Naive thymus-derived CD4-positive, alpha-beta T cell (primary cell): ENCODE data around the gene PCARE. TPM values are rescaled to one million over a fixed set of nuclear protein-coding genes. Genes with fewer than 3 reads are reported as not detected.

Experiments used
- ATAC-seq: fragments of 150-1000 bp; cut with Tn5 transposase; 2 replicates; pipeline ENCODE4 v1.10.0; 2021; ENCODE audit warnings: mild to moderate bottlenecking, moderate library complexity
- CTCF ChIA-PET: fragments of 350-600 bp; sonication (Branson Sonifier 250); formaldehyde crosslinking; loops from one replicate; lab custom pipeline; 2021; ENCODE audit warnings: antibody characterized with exemption; lab: Charles Lee
- POLR2A ChIA-PET: fragments of 350-600 bp; sonication (Branson Sonifier 250); formaldehyde crosslinking; loops from one replicate; lab custom pipeline; 2021; ENCODE audit warnings: antibody characterized with exemption, inconsistent platforms; lab: Charles Lee
- DNase-seq, 9 donors: peaks; one replicate each; pipeline versions ENCODE4 v3.0.0 to v3.0.0-alpha.2; 2020 to 2022; ENCODE audit warnings: mixed read lengths in 1 of 9
- H3K27ac ChIP-seq: one replicate; pipeline ENCODE4 v1.7.0; 2013; ENCODE audit warnings: mild to moderate bottlenecking, low read depth, low read length, moderate library complexity
- H3K27me3 ChIP-seq, 2 donors: one replicate each; pipeline ENCODE4 v1.7.0; 2013; ENCODE audit warnings: low read length in 2 of 2, mild to moderate bottlenecking in 2 of 2, moderate library complexity in 2 of 2; ENCODE audit not compliant: control insufficient read depth in 2 of 2, insufficient read depth in 2 of 2
- H3K36me3 ChIP-seq, 3 experiments: 1 replicate in 2 of 3; 2 replicates in 1 of 3; pipeline ENCODE4 v1.7.0; 2013; ENCODE audit warnings: low read length in 3 of 3, mild to moderate bottlenecking in 3 of 3, moderate library complexity in 1 of 3; ENCODE audit not compliant: insufficient read depth in 3 of 3, control insufficient read depth in 2 of 3
- H3K4me1 ChIP-seq, 2 donors: one replicate each; pipeline ENCODE4 v1.7.0; 2013; ENCODE audit warnings: low read length in 2 of 2, mild to moderate bottlenecking in 2 of 2, moderate library complexity in 1 of 2; ENCODE audit not compliant: control insufficient read depth in 2 of 2, insufficient read depth in 2 of 2
- H3K4me3 ChIP-seq: 2 replicates; pipeline ENCODE4 v1.7.0; 2013; ENCODE audit warnings: mild to moderate bottlenecking, low read length
- H3K9me3 ChIP-seq, 3 experiments: 1 replicate in 2 of 3; 2 replicates in 1 of 3; pipeline ENCODE4 v1.7.0; 2013; ENCODE audit warnings: low read length in 3 of 3; ENCODE audit not compliant: control insufficient read depth in 2 of 3
- H3K27ac Mint-ChIP-seq, 9 donors: one replicate each; pipeline ENCODE4 v1.8.0; 2020 to 2022; ENCODE audit warnings: mixed read lengths in 9 of 9, mild to moderate bottlenecking in 8 of 9, moderate library complexity in 5 of 9, inconsistent platforms in 2 of 9
- H3K27me3 Mint-ChIP-seq, 5 donors: one replicate each; pipeline ENCODE4 v1.8.0; 2021 to 2022; ENCODE audit warnings: mixed read lengths in 5 of 5, mild to moderate bottlenecking in 1 of 5
- H3K36me3 Mint-ChIP-seq, 5 donors: one replicate each; pipeline ENCODE4 v1.8.0; 2020 to 2022; ENCODE audit warnings: mixed read lengths in 5 of 5, mild to moderate bottlenecking in 3 of 5, inconsistent platforms in 1 of 5
- H3K4me1 Mint-ChIP-seq, 7 donors: one replicate each; pipeline ENCODE4 v1.8.0; 2020 to 2022; ENCODE audit warnings: mixed read lengths in 7 of 7, mild to moderate bottlenecking in 3 of 7, inconsistent platforms in 1 of 7
- H3K4me3 Mint-ChIP-seq, 10 donors: one replicate each; pipeline ENCODE4 v1.8.0; 2020 to 2022; ENCODE audit warnings: mild to moderate bottlenecking in 10 of 10, mixed read lengths in 10 of 10, moderate library complexity in 6 of 10, inconsistent platforms in 2 of 10
- H3K9me3 Mint-ChIP-seq, 11 donors: one replicate each; pipeline ENCODE4 v1.8.0; 2020 to 2022; ENCODE audit warnings: mixed read lengths in 11 of 11, mild to moderate bottlenecking in 4 of 11, inconsistent platforms in 1 of 11, moderate library complexity in 1 of 11
- intact Hi-C, 2 donors: fragments of 100-400 bp; cut with micrococcal nuclease; formaldehyde crosslinking; loops; one replicate each; pipeline ENCODE4 v1.15.1; 2023
- polyA plus RNA-seq, 2 donors: library from polyadenylated mRNA; unstranded; fragments of 300-500 nt; fragmentation: Illumina TruSeq; gene quantifications; one replicate each; pipeline ENCODE4 v1.2.3, GENCODE V29; 2021
- total RNA-seq, 6 experiments: library from RNA in 5 of 6; stranded (reverse) in 5 of 6; gene quantifications; 1 replicate in 5 of 6; 2 replicates in 1 of 6; pipeline ENCODE4 v1.2.3 and lab custom pipeline; 2021 to 2026

Gene PCARE
- total and polyA plus RNA-seq, 7 experiments from 2014 or later: not detected

GRCh38 chr2:29025711-29026110, 48.6 kb downstream of the PCARE start:
- H3K4me1 Mint-ChIP-seq: peaks cover 0 to 5% (median 0%) of the 10 kb centered on the region in 7 donors
- H3K27ac Mint-ChIP-seq: no peak overlapping the region
- ATAC-seq: no peak
- peaks cover 0 to 2% (median 0%) of the 10 kb centered on the region in 5 donors for H3K36me3 Mint-ChIP-seq
- intact Hi-C loops: no loop called here
- Histone ChIP-seq H3K27ac (no peak overlapping the region), H3K36me3 (no peaks in the 10 kb centered on the region), H3K9me3 (no peaks in the 10 kb centered on the region), H3K27me3 (no peaks in the 10 kb centered on the region), H3K4me3 (no peak overlapping the region), H3K4me1 (no peaks in the 10 kb centered on the region)
- no peak for DNase-seq
- ChIA-PET CTCF (no interaction called here), POLR2A (no interaction called here)
- H3K4me3 Mint-ChIP-seq: no peak overlapping the region
- no peaks in the 10 kb centered on the region for H3K27me3 Mint-ChIP-seq
- H3K9me3 Mint-ChIP-seq: no peaks in the 10 kb centered on the region

- Mint-ChIP-seq H3K36me3 (peaks cover 0 to 4% (median under 1%) of the 10 kb centered on the region in 5 donors), H3K27ac (no peak overlapping the region), H3K27me3 (no peaks in the 10 kb centered on the region), H3K4me1 (peaks cover 0 to 5% (median 0%) of the 10 kb centered on the region in 7 donors), H3K9me3 (peaks cover 0 to 1% (median 0%) of the 10 kb centered on the region in 11 donors), H3K4me3 (no peak overlapping the region)
- no peaks in the 10 kb centered on the region for H3K4me1 ChIP-seq
- no peaks in the 10 kb centered on the region for H3K36me3 ChIP-seq
- H3K9me3 ChIP-seq: no peaks in the 10 kb centered on the region
- POLR2A ChIA-PET: no interaction called here
- DNase-seq: no peak
- no peak overlapping the region for H3K27ac ChIP-seq
- H3K4me3 ChIP-seq: no peak overlapping the region
- ATAC-seq: no peak
- intact Hi-C loops: no loop called here
- H3K27me3 ChIP-seq: no peaks in the 10 kb centered on the region
- CTCF ChIA-PET: no interaction called here
Observed at GRCh38 chr2:29024882-29025430, 49.4 kb downstream of the PCARE start.

GRCh38 chr2:29023188-29023587, 51.1 kb downstream of the PCARE start:
- H3K4me1 ChIP-seq: peaks cover 0 to 2% of the 10 kb centered on the region in 2 donors
- Mint-ChIP-seq H3K27me3 (no peaks in the 10 kb centered on the region), H3K4me3 (no peak overlapping the region), H3K36me3 (peaks cover 0 to 9% (median 3%) of the 10 kb centered on the region in 5 donors), H3K9me3 (peaks cover 0 to 4% (median 0%) of the 10 kb centered on the region in 11 donors), H3K27ac (no peak overlapping the region), H3K4me1 (peaks cover 0 to 10% (median 0%) of the 10 kb centered on the region in 7 donors)
- no peak overlapping the region for H3K27ac ChIP-seq
- H3K9me3 ChIP-seq: no peaks in the 10 kb centered on the region
- no peak for ATAC-seq
- intact Hi-C loops: no loop called here
- no peaks in the 10 kb centered on the region for H3K36me3 ChIP-seq
- CTCF ChIA-PET: no interaction called here
- no peak overlapping the region for H3K4me3 ChIP-seq
- no peaks in the 10 kb centered on the region for H3K27me3 ChIP-seq
- POLR2A ChIA-PET: no interaction called here
- no peak for DNase-seq

- POLR2A ChIA-PET: no interaction called here
- H3K4me3 ChIP-seq: no peak overlapping the region
- intact Hi-C loops: no loop called here
- no peak overlapping the region for H3K27ac ChIP-seq
- H3K27me3 ChIP-seq: no peaks in the 10 kb centered on the region
- Mint-ChIP-seq H3K27ac (no peak overlapping the region), H3K27me3 (no peaks in the 10 kb centered on the region), H3K9me3 (peaks cover 0 to 4% (median 0%) of the 10 kb centered on the region in 11 donors), H3K36me3 (peaks cover 0 to 9% (median 3%) of the 10 kb centered on the region in 5 donors), H3K4me1 (peaks cover 0 to 15% (median 0%) of the 10 kb centered on the region in 7 donors), H3K4me3 (no peak overlapping the region)
- DNase-seq: no peak
- CTCF ChIA-PET: no interaction called here
- H3K4me1 ChIP-seq: peaks cover 0 to 7% of the 10 kb centered on the region in 2 donors
- no peaks in the 10 kb centered on the region for H3K9me3 ChIP-seq
- H3K36me3 ChIP-seq: no peaks in the 10 kb centered on the region
- no peak for ATAC-seq
Observed at GRCh38 chr2:29022679-29023078, 51.6 kb downstream of the PCARE start.

- ChIA-PET POLR2A (no interaction called here), CTCF (no interaction called here)
- Mint-ChIP-seq H3K36me3 (peaks cover 0 to 9% (median 3%) of the 10 kb centered on the region in 5 donors), H3K9me3 (peaks cover 0 to 4% (median 0%) of the 10 kb centered on the region in 11 donors), H3K4me1 (peaks cover 2 to 19% (median 3%) of the 10 kb centered on the region in 7 donors), H3K27ac (peak overlapping the region in 1 of 9 donors; percentile 80), H3K4me3 (no peak overlapping the region), H3K27me3 (no peaks in the 10 kb centered on the region)
- Histone ChIP-seq H3K4me1 (peaks cover 3 to 15% of the 10 kb centered on the region in 2 donors), H3K27ac (no peak overlapping the region), H3K9me3 (no peaks in the 10 kb centered on the region), H3K4me3 (no peak overlapping the region), H3K36me3 (no peaks in the 10 kb centered on the region), H3K27me3 (no peaks in the 10 kb centered on the region)
- DNase-seq (no peak), ATAC-seq (no peak)
- intact Hi-C loops: no loop called here
Observed at GRCh38 chr2:29021886-29022285, 52.4 kb downstream of the PCARE start.

GRCh38 chr2:29017716-29018435, 56.4 kb downstream of the PCARE start:
- no peak overlapping the region for H3K4me3 Mint-ChIP-seq
- intact Hi-C loops: loop anchor here in 1 of 2 donors (10.0 kb wide), 2 partner anchors 123 to 297 kb away; partner anchors contain the start of gene WDR43
- peaks cover 0 to 4% (median 0%) of the 10 kb centered on the region in 11 donors for H3K9me3 Mint-ChIP-seq
- POLR2A ChIA-PET: interaction anchor here (1.2 to 1.4 kb wide), 2 partner anchors 17 to 148 kb away, joined by 3 to 6 read pairs; partner anchors contain the start of gene TRMT61B
- CTCF ChIA-PET: interaction anchor here (0.6 kb wide), 1 partner anchor 57 kb away, joined by 4 read pairs; no protein-coding TSS in a partner anchor
- Histone ChIP-seq H3K27me3 (no peaks in the 10 kb centered on the region), H3K4me3 (no peak overlapping the region), H3K27ac (no peak overlapping the region), H3K9me3 (no peaks in the 10 kb centered on the region), H3K4me1 (peaks cover 43 to 55% of the 10 kb centered on the region in 2 donors), H3K36me3 (no peaks in the 10 kb centered on the region)
- peaks cover 42 to 59% (median 43%) of the 10 kb centered on the region in 7 donors for H3K4me1 Mint-ChIP-seq
- H3K27ac Mint-ChIP-seq: peak overlapping the region in 3 of 9 donors; percentile 2 to 60 (median 7)
- DNase-seq (no peak), ATAC-seq (no peak)
- no peaks in the 10 kb centered on the region for H3K27me3 Mint-ChIP-seq
- peaks cover 0 to 9% (median 5%) of the 10 kb centered on the region in 5 donors for H3K36me3 Mint-ChIP-seq
